ENCODE measurements around the gene MED15. TPM values are rescaled to one million over a fixed set of nuclear protein-coding genes. Genes with fewer than 3 reads are reported as not detected.
A peak's percentile ranks its signal among the peaks of the same experiment; 100 is the strongest.
"Not testable (repeated sequence)": the region's sequence is repeated elsewhere in the genome, so short reads cannot be mapped to it uniquely, and the experiment has no call there.

Gene MED15
- total and polyA plus RNA-seq, 10 of the 15 experiments (the other 5 are each of a cell fraction or from before 2014, with no cell fraction given): 1.4 to 75.2 (median 26.9) TPM

DNA sequence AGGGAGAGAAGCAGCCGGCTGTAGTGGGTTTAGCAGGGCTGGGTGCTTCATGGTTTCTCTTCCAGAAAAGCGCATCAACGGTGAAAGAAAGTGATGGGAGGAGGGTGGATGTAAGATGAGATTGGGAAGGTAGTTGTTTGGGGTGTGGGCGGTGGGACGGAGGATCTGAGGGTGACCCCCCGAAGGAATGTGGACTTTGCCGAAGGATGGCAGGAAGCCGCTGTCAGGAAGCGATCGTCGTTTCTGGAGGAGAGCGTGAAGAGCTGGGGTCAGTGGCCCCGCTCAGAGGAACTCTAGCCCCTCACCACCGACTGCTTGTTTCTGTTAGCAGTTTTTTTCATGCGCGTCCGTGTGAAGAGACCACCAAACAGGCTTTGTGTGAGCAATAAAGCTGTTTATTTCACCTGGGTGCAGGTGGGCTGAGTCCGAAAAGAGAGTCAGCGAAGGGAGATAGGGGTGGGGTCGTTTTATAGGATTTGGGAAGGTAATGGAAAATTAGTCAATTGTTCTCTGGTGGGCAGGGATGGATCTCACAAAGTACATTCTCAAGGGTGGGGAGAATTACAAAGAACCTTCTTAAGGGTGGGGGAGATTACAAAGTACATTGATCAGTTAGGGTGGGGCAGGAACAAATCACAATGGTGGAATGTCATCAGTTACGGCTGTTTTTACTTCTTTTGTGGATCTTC lies 801 bp downstream of the MED15 start:
- ChIA-PET CTCF (interaction anchor here (0.8 to 1.3 kb wide), 3 partner anchors 10 to 234 kb away, joined by 3 read pairs; no protein-coding TSS in a partner anchor), SMC1A (ENCODE audit: uncharacterized antibody, unreplicated experiment) (interaction anchor here (1.5 to 2.7 kb wide), 3 partner anchors 16 to 116 kb away, joined by 3 to 14 read pairs (median 4); no protein-coding TSS in a partner anchor), POLR2A (interaction anchor here (1.0 to 1.4 kb wide), 2 partner anchors 10 to 14 kb away, joined by 4 to 6 read pairs; no protein-coding TSS in a partner anchor), RAD21 (ENCODE audit: unreplicated experiment) (interaction anchor here (1.3 kb wide), 1 partner anchor 9 kb away, joined by 3 read pairs; no protein-coding TSS in a partner anchor)
- Histone ChIP-seq H3K4me3 (peak overlapping the region; percentile 95), H2AFZ (ENCODE audit: control insufficient read depth, low read depth, low read length) (peak overlapping the region; percentile 88; the same call in 1 of the 2 replicates), H3K4me2 (ENCODE audit: control insufficient read depth, insufficient read depth) (peak overlapping the region; percentile 100), H3K4me1 (ENCODE audit: control insufficient read depth, insufficient read depth, low read length) (peaks cover 22% of the 10 kb centered on the region), H3K79me2 (ENCODE audit: control insufficient read depth, insufficient read depth, low read length) (peaks cover 54% of the 10 kb centered on the region), H3K27ac (ENCODE audit: control insufficient read depth, insufficient read depth) (peak overlapping the region; percentile 90), H3K9ac (ENCODE audit: control insufficient read depth, insufficient read depth, low read length) (peak overlapping the region; percentile 98)
- DNase-seq (ENCODE audit: low read depth, low spot score); intact Hi-C loops (cut with micrococcal nuclease; ENCODE audit: unreplicated experiment); H4K20me1 ChIP-seq (ENCODE audit: control insufficient read depth, insufficient read depth); H3K36me3 ChIP-seq (ENCODE audit: control insufficient read depth in 2 of 2, insufficient read depth in 2 of 2, low read length in 1 of 2); in situ Hi-C loops (cut with MboI); H3K9me3 ChIP-seq (replicated peaks; ENCODE audit: control insufficient read depth, insufficient read depth, low read length); FAIRE-seq; H3K27me3 ChIP-seq (replicated peaks in 1 of 2; ENCODE audit: control insufficient read depth in 2 of 2, insufficient read depth in 2 of 2, low read length in 1 of 2); BruUV-seq (replicated peaks): not testable (repeated sequence)
- TF ChIP-seq IKZF2 (IDR thresholded peaks at IDR 0.05): 0 out of 4 replicates have a peak, but pooled peaks of 1 of the 2 experiments have one; percentile 11
- ATAC-seq: peak; percentile 5
- 4% methylated on average over 21 of the region's 21 CpGs for WGBS (ENCODE audit: insufficient coverage, insufficient replicate concordance, low lambda C conversion rate, missing lambda C conversion rate)

DNA sequence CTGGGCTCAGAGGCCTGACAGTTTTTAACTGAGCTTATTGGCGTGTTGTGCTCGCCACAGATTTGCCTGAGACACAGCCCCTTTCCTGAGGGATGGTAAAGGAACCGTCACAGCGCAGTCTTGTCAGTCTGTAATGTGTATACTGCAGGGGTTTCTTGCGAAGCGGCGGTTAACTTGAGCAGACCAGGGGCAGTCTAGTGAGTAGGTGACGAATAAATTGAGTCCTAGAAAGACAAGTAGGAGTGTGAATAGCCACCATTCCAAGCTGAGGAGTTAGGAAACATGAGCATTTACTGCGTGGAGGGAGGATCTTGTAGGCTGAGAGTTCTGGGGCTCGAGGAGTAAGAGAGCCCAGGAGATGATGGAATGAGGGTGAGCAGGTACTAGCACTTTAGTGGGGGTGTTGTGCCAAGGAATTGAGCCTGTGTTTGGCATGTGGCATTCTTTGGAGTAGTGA lies 1.4 kb downstream of the MED15 start:
- peak overlapping the region; percentile 98 for H3K9ac ChIP-seq (ENCODE audit: control insufficient read depth, insufficient read depth, low read length)

More for the DNA sequence above, 1.4 kb downstream of the MED15 start:
- TSS peak; percentile 79 for BruUV-seq (replicated peaks)
- H3K27me3 ChIP-seq (replicated peaks in 1 of 2; ENCODE audit: control insufficient read depth in 2 of 2, insufficient read depth in 2 of 2, low read length in 1 of 2): no peaks in the 10 kb centered on the region
- WGBS (ENCODE audit: insufficient coverage, insufficient replicate concordance, low lambda C conversion rate, missing lambda C conversion rate): 14% methylated on average over 10 of the region's 10 CpGs
- peaks cover 59% of the 10 kb centered on the region for H3K79me2 ChIP-seq (ENCODE audit: control insufficient read depth, insufficient read depth, low read length)
- peak overlapping the region; percentile 90 for H3K27ac ChIP-seq (ENCODE audit: control insufficient read depth, insufficient read depth)
- no peaks in the 10 kb centered on the region for H3K9me3 ChIP-seq (replicated peaks; ENCODE audit: control insufficient read depth, insufficient read depth, low read length)
- FAIRE-seq (no peak), ATAC-seq (peak; percentile 4; the same call in 2 of the 3 replicates), DNase-seq (ENCODE audit: low read depth, low spot score) (no peak)
- POLR2A ChIA-PET: interaction anchor here (0.6 to 1.4 kb wide), 4 partner anchors 10 to 68 kb away, joined by 3 to 7 read pairs (median 4); no protein-coding TSS in a partner anchor
- H3K36me3 ChIP-seq (ENCODE audit: control insufficient read depth in 2 of 2, insufficient read depth in 2 of 2, low read length in 1 of 2): peaks cover 0 to under 1% of the 10 kb centered on the region in 2 experiments; a peak in 1 of 4 replicates
- peaks cover 12% of the 10 kb centered on the region for H4K20me1 ChIP-seq (ENCODE audit: control insufficient read depth, insufficient read depth)
- H2AFZ ChIP-seq (ENCODE audit: control insufficient read depth, low read depth, low read length): no peak overlapping the region
- SMC1A ChIA-PET (ENCODE audit: uncharacterized antibody, unreplicated experiment): interaction anchor here (0.9 to 2.7 kb wide), 5 partner anchors 15 to 116 kb away, joined by 3 to 14 read pairs (median 3); no protein-coding TSS in a partner anchor
- TF ChIP-seq MEF2B (IDR thresholded peaks at IDR 0.05; ENCODE audit: partially characterized antibody, poor library complexity, severe bottlenecking): no peak
- TF ChIP-seq CBX3 (IDR thresholded peaks at IDR 0.05; ENCODE audit: borderline replicate concordance, low read depth): no peak
- TF ChIP-seq, protein P1, sequence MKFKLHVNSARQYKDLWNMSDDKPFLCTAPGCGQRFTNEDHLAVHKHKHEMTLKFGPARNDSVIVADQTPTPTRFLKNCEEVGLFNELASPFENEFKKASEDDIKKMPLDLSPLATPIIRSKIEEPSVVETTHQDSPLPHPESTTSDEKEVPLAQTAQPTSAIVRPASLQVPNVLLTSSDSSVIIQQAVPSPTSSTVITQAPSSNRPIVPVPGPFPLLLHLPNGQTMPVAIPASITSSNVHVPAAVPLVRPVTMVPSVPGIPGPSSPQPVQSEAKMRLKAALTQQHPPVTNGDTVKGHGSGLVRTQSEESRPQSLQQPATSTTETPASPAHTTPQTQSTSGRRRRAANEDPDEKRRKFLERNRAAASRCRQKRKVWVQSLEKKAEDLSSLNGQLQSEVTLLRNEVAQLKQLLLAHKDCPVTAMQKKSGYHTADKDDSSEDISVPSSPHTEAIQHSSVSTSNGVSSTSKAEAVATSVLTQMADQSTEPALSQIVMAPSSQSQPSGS (IDR thresholded peaks at IDR 0.05; ENCODE audit: low read length): no peak
- 0 out of 2 replicates have a peak, but pooled peaks have one; percentile 13 for TF ChIP-seq PML (IDR thresholded peaks at IDR 0.05; ENCODE audit: low read length)
- TF ChIP-seq MYB (IDR thresholded peaks at IDR 0.05; ENCODE audit: borderline replicate concordance, low read depth, low read length): no peak
- no peak for TF ChIP-seq ESRRA (IDR thresholded peaks at IDR 0.05; ENCODE audit: low read length)
- in situ Hi-C loops (cut with MboI) (no loop called here), intact Hi-C loops (cut with micrococcal nuclease; ENCODE audit: unreplicated experiment) (no loop called here)
- peak overlapping the region; percentile 95 for H3K4me3 ChIP-seq
- RAD21 ChIA-PET (ENCODE audit: unreplicated experiment): interaction anchor here (1.1 to 1.3 kb wide), 2 partner anchors 8 to 14 kb away, joined by 3 read pairs; no protein-coding TSS in a partner anchor
- H3K4me2 ChIP-seq (ENCODE audit: control insufficient read depth, insufficient read depth): peak overlapping the region; percentile 100
- CTCF ChIA-PET: interaction anchor here (1.1 to 1.3 kb wide), 2 partner anchors 10 to 234 kb away, joined by 3 read pairs; no protein-coding TSS in a partner anchor
- H3K4me1 ChIP-seq (ENCODE audit: control insufficient read depth, insufficient read depth, low read length): peaks cover 22% of the 10 kb centered on the region

Measured in GM12878 (cell line).